IMR-90 (cell line): ENCODE measurements around the gene HRH1. TPM values are rescaled to one million over a fixed set of nuclear protein-coding genes. Genes with fewer than 3 reads are reported as not detected.

Experiments
- ATAC-seq: fragments of 200-7000 bp; cut with Tn5 transposase; 2 replicates; pipeline ENCODE4 v1.9.1; 2020; ENCODE audit warnings: low read depth, mild to moderate bottlenecking, moderate library complexity
- BruUV-seq: library from RNA; stranded (reverse); fragments of 400-500 nt; replicated peaks from 2 replicates; lab custom pipeline; 2021; lab: Mats Ljungman, UMichigan
- CTCF ChIA-PET: fragments of 300-600 bp; formaldehyde crosslinking; extraction: SDS; loops from one replicate; lab custom pipeline; 2021; ENCODE audit warnings: antibody characterized with exemption; lab: Yijun Ruan, JAX
- POLR2A ChIA-PET: fragments of 300-600 bp; sonication (Branson Sonifier 250); formaldehyde crosslinking; loops from one replicate; lab custom pipeline; 2022; ENCODE audit warnings: antibody characterized with exemption; ENCODE audit not compliant: unreplicated experiment; lab: Charles Lee
- DNase-seq: peaks from one replicate; pipeline ENCODE4 v3.0.0; 2013
- H2AFZ ChIP-seq: replicated peaks from 2 replicates; pipeline ENCODE3; 2013; ENCODE audit warnings: low read length, mild to moderate bottlenecking; ENCODE audit not compliant: poor library complexity
- H2AK5ac ChIP-seq: 2 replicates; pipeline ENCODE4 v1.6.1; 2013; ENCODE audit warnings: low read depth, low read length, inconsistent platforms
- H2AK9ac ChIP-seq: replicated peaks from 2 replicates; pipeline ENCODE3; 2013; ENCODE audit warnings: mild to moderate bottlenecking, low read depth, low read length, moderate library complexity; ENCODE audit not compliant: poor library complexity
- H2BK120ac ChIP-seq: 2 replicates; pipeline ENCODE4 v1.6.1; 2013; ENCODE audit warnings: low read depth, low read length, inconsistent platforms
- H2BK15ac ChIP-seq: 3 replicates; pipeline ENCODE4 v1.6.1; 2013; ENCODE audit warnings: low read depth, low read length, inconsistent platforms
- H2BK20ac ChIP-seq: 2 replicates; pipeline ENCODE4 v1.6.1; 2013; ENCODE audit warnings: low read depth, mild to moderate bottlenecking, inconsistent platforms, low read length, moderate library complexity
- H2BK5ac ChIP-seq: 2 replicates; pipeline ENCODE4 v1.6.1; 2013; ENCODE audit warnings: mild to moderate bottlenecking, low read depth, low read length, inconsistent platforms; ENCODE audit not compliant: poor library complexity, severe bottlenecking
- H3K14ac ChIP-seq: replicated peaks from 2 replicates; pipeline ENCODE4 v1.6.1; 2013; ENCODE audit warnings: low read depth, low read length, inconsistent platforms
- H3K18ac ChIP-seq: 2 replicates; pipeline ENCODE4 v1.6.1; 2013; ENCODE audit warnings: low read depth, low read length, control low read depth
- H3K23ac ChIP-seq: 2 replicates; pipeline ENCODE4 v1.6.1; 2013; ENCODE audit warnings: low read depth, low read length, inconsistent platforms
- H3K27ac ChIP-seq: 2 replicates; pipeline ENCODE4 v1.5.1; 2013; ENCODE audit warnings: mild to moderate bottlenecking, control low read depth, low read length; ENCODE audit not compliant: insufficient read depth
- H3K27me3 ChIP-seq: 2 replicates; pipeline ENCODE4 v1.6.1; 2013; ENCODE audit warnings: low read length; ENCODE audit not compliant: control insufficient read depth, insufficient read depth
- H3K36me3 ChIP-seq: 2 replicates; pipeline ENCODE4 v1.6.1; 2013; ENCODE audit warnings: low read length, mixed read lengths; ENCODE audit not compliant: control insufficient read depth, insufficient read depth
- H3K4ac ChIP-seq: 2 replicates; pipeline ENCODE4 v1.6.1; 2013; ENCODE audit warnings: low read depth, low read length, inconsistent platforms
- H3K4me1 ChIP-seq: 2 replicates; pipeline ENCODE4 v1.6.1; 2013; ENCODE audit warnings: low read length, mixed read lengths; ENCODE audit not compliant: control insufficient read depth, insufficient read depth
- H3K4me2 ChIP-seq: 2 replicates; pipeline ENCODE4 v1.6.1; 2013; ENCODE audit warnings: low read depth, mild to moderate bottlenecking, control low read depth, low read length, moderate library complexity
- H3K4me3 ChIP-seq: 2 replicates; pipeline ENCODE4 v1.5.1; 2013; ENCODE audit warnings: low read depth, mild to moderate bottlenecking, control low read depth, low read length, moderate library complexity; ENCODE audit not compliant: insufficient read depth
- H3K56ac ChIP-seq: 2 replicates; pipeline ENCODE4 v1.6.1; 2013; ENCODE audit warnings: low read length, inconsistent platforms; ENCODE audit not compliant: insufficient read depth; ENCODE audit errors: extremely low read depth
- H3K79me1 ChIP-seq, 2 experiments: 2 replicates each; pipeline ENCODE4 v1.6.1; 2013; ENCODE audit warnings: low read length in 2 of 2, inconsistent platforms in 1 of 2, low read depth in 1 of 2
- H3K9ac ChIP-seq: 2 replicates; pipeline ENCODE4 v1.6.1; 2013; ENCODE audit warnings: low read depth, low read length, control low read depth
- H3K9me1 ChIP-seq: 2 replicates; pipeline ENCODE4 v1.6.1; 2013; ENCODE audit warnings: low read length, inconsistent platforms; ENCODE audit not compliant: insufficient read depth
- H3K9me3 ChIP-seq: 2 replicates; pipeline ENCODE4 v1.6.1; 2013; ENCODE audit warnings: low read length; ENCODE audit not compliant: control insufficient read depth, insufficient read depth
- H4K20me1 ChIP-seq: 2 replicates; pipeline ENCODE4 v1.6.1; 2013; ENCODE audit warnings: low read length, inconsistent platforms; ENCODE audit not compliant: insufficient read depth
- H4K5ac ChIP-seq: 2 replicates; pipeline ENCODE4 v1.6.1; 2013; ENCODE audit warnings: mild to moderate bottlenecking, low read depth, low read length, control low read depth
- H4K8ac ChIP-seq, 2 experiments: 2 replicates each; pipeline ENCODE4 v1.6.1; 2013; ENCODE audit warnings: low read depth in 2 of 2, low read length in 2 of 2, control low read depth in 1 of 2, inconsistent platforms in 1 of 2
- H4K91ac ChIP-seq: 2 replicates; pipeline ENCODE4 v1.6.1; 2013; ENCODE audit warnings: low read depth, low read length, inconsistent platforms; ENCODE audit not compliant: insufficient read depth
- FOS ChIP-seq: fragments of 150-350 bp; IDR thresholded peaks from 2 replicates; pipeline ENCODE4 v1.6.1; 2016; ENCODE audit warnings: low read depth, low read length
- USF2 ChIP-seq: fragments of 150-350 bp; IDR thresholded peaks from 2 replicates; pipeline ENCODE4 v1.6.1; 2017; ENCODE audit warnings: mild to moderate bottlenecking, antibody characterized with exemption, low read length, low read depth
- WGBS, 2 experiments: methylation state at CpG; one replicate each; pipeline versions ENCODE4 v1.1.5 to v1.1.7; 2013; ENCODE audit warnings: missing lambda C conversion rate in 2 of 2; ENCODE audit not compliant: insufficient read length in 1 of 2; ENCODE audit errors: extremely low coverage in 2 of 2; 5-methylcytosine and 5-hydroxymethylcytosine counted together
- dilution Hi-C: fragments of 300-500 bp; cut with HindIII; formaldehyde crosslinking; loops from one replicate; pipeline ENCODE4 v1.14.3; 2018; ENCODE audit warnings: low sequenced_read_pairs; ENCODE audit not compliant: unreplicated experiment
- in situ Hi-C: fragments of 300-500 bp; cut with MboI; formaldehyde crosslinking; loops from 3 replicates; pipeline ENCODE4 v1.14.3; 2019; ENCODE audit warnings: low sequenced_read_pairs, inconsistent platforms, mixed read lengths
- intact Hi-C: fragments of 100-400 bp; cut with micrococcal nuclease; formaldehyde crosslinking; loops from 2 replicates; pipeline ENCODE4 v1.10.0; 2022
- polyA plus RNA-seq, 3 experiments: library from polyadenylated mRNA; depleted of rRNA; stranded (reverse); fragments of >200 nt; gene quantifications; 2 replicates each; pipeline ENCODE4 v1.2.3, GENCODE V29; 2012; ENCODE audit warnings: low replicate concordance in 1 of 3
- total RNA-seq: library from RNA; depleted of rRNA; stranded (reverse); fragments of >200 nt; gene quantifications from 2 replicates; pipeline ENCODE4 v1.2.3, GENCODE V29; 2012

Gene HRH1
- total and polyA plus RNA-seq, 2 of the 4 experiments (the other 2 are of a cell fraction): 7.6 to 16.1 TPM

- Histone ChIP-seq H2AK5ac (peak overlapping the region; percentile 61; the same call in 1 of the 2 replicates), H3K27ac (peak overlapping the region; percentile 57; the same call in 1 of the 2 replicates), H3K4me3 (no peak overlapping the region), H3K9me1 (peaks cover 23% of the 10 kb centered on the region), H3K9ac (0 out of 2 replicates have a peak overlapping the region, but pooled peaks have one; percentile 42), H3K36me3 (no peaks in the 10 kb centered on the region), H3K23ac (peak overlapping the region; percentile 60; the same call in 1 of the 2 replicates), H3K27me3 (no peaks in the 10 kb centered on the region), H2BK20ac (peak overlapping the region; percentile 75), H3K14ac (peak overlapping the region; percentile 54; the same call in 1 of the 2 replicates), H2AFZ (peak overlapping the region; percentile 61), H4K5ac (peak overlapping the region; percentile 18; the same call in 1 of the 2 replicates), H2BK5ac (peak overlapping the region; percentile 52), H3K56ac (no peak overlapping the region), H2BK120ac (peak overlapping the region; percentile 81), H4K20me1 (peaks cover 11% of the 10 kb centered on the region; the same call in 1 of the 2 replicates), H3K79me1 (peaks cover 48 to 81% of the 10 kb centered on the region in 2 experiments), H4K91ac (peak overlapping the region; percentile 65; the same call in 1 of the 2 replicates), H3K9me3 (no peaks in the 10 kb centered on the region), H2BK15ac (peak overlapping the region; percentile 46; the same call in 1 of the 3 replicates), H3K4me2 (peak overlapping the region; percentile 17; the same call in 1 of the 2 replicates), H3K4me1 (peaks cover 19% of the 10 kb centered on the region), H4K8ac (peak overlapping the region in 1 of 2 experiments; percentile 27; a peak in 1 of 4 replicates), H2AK9ac (peak overlapping the region; percentile 83), H3K4ac (peak overlapping the region; percentile 72), H3K18ac (peak overlapping the region; percentile 24; the same call in 1 of the 2 replicates)
- dilution Hi-C loops: no loop called here
- DNase-seq (peak; percentile 76), ATAC-seq (peak; percentile 57)
- ChIA-PET CTCF (interaction anchor here (2.0 kb wide), 1 partner anchor 56 kb away, joined by 8 read pairs; no protein-coding TSS in a partner anchor), POLR2A (interaction anchor here (1.3 kb wide), 1 partner anchor 66 kb away, joined by 3 read pairs; no protein-coding TSS in a partner anchor)
- 50% methylated on average over 2 of the region's 3 CpGs; no CpG with 5 or more reads in 1 of the 2 experiments for WGBS, 2 experiments
- BruUV-seq: no TSS peak
- in situ Hi-C loops: no loop called here
- TF ChIP-seq FOS: peak; percentile 43; the same call in 1 of the 2 replicates
- no peak for TF ChIP-seq USF2
- intact Hi-C loops: loop anchor here (5.0 kb wide), 1 partner anchor 150 kb away; no protein-coding TSS in a partner anchor
Observed at GRCh38 chr3:11212299-11212608, 58.0 kb downstream of the HRH1 start.
